ENCODE results near the gene CDC42BPB.

CDC42BPB gene

GRCh38 chr14:102923925-102924486 lies 133.3 kb downstream of the CDC42BPB start:
- DNase-seq = no peak

GRCh38 chr14:102923201-102923924 lies 134.0 kb downstream of the CDC42BPB start:
- DNase-seq = no peak

- no peak for DNase-seq
These were observed 134.7 kb downstream of the CDC42BPB start, which contains the start of gene AMN for GRCh38 chr14:102922490-102923200. Gene AMN, plus strand, starts transcription at chr14:102922663. Its CDS starts 26 bp downstream, at chr14:102922689.

- DNase-seq = no peak
These were observed 136.4 kb downstream of the CDC42BPB start for GRCh38 chr14:102920998-102921304.

GRCh38 chr14:102920273-102920997 lies 136.9 kb downstream of the CDC42BPB start:
- no peak for DNase-seq

- no peak for DNase-seq
These were observed 138.9 kb downstream of the CDC42BPB start for GRCh38 chr14:102918438-102918837.

GRCh38 chr14:102917469-102918211 lies 139.7 kb downstream of the CDC42BPB start:
- DNase-seq = peak; percentile 94

- DNase-seq = no peak
These were observed 140.3 kb downstream of the CDC42BPB start for GRCh38 chr14:102917056-102917385.

- DNase-seq = no peak
These were observed 140.8 kb downstream of the CDC42BPB start for GRCh38 chr14:102916347-102917055.

GRCh38 chr14:102915292-102916110 lies 141.8 kb downstream of the CDC42BPB start:
- no peak for DNase-seq

GRCh38 chr14:102914474-102915291 lies 142.7 kb downstream of the CDC42BPB start:
- DNase-seq = no peak

- no peak for DNase-seq
These were observed 143.8 kb downstream of the CDC42BPB start for GRCh38 chr14:102913341-102914211.

- DNase-seq = peak; percentile 23
These were observed 145.2 kb downstream of the CDC42BPB start for GRCh38 chr14:102911991-102912761.

GRCh38 chr14:102911541-102911951 lies 145.8 kb downstream of the CDC42BPB start:
- DNase-seq = no peak

- DNase-seq = peak; percentile 43
These were observed 146.9 kb downstream of the CDC42BPB start for GRCh38 chr14:102910442-102910841.

GRCh38 chr14:102909911-102910310 lies 147.4 kb downstream of the CDC42BPB start:
- peak; percentile 15 for DNase-seq

- no peak for DNase-seq
These were observed 147.9 kb downstream of the CDC42BPB start for GRCh38 chr14:102909462-102909861.

GRCh38 chr14:102908766-102909455 lies 148.4 kb downstream of the CDC42BPB start:
- peak; percentile 20 for DNase-seq

All from 8988T (cell line).